ENCODE measurements around the gene PNPLA8.

- TF ChIP-seq CTCF (IDR thresholded peaks at IDR 0.05) (no peak), EZH2 (IDR thresholded peaks at IDR 0.05; ENCODE audit: borderline replicate concordance, insufficient read depth, low read depth, low read length, poor library complexity, severe bottlenecking) (no peak)
Measured at GRCh38 chr7:108526768-108527017, 758 bp upstream of the PNPLA8 start.

Measured in B cell (primary cell).